Measurements from ENCODE around the gene TTF2.

DNA sequence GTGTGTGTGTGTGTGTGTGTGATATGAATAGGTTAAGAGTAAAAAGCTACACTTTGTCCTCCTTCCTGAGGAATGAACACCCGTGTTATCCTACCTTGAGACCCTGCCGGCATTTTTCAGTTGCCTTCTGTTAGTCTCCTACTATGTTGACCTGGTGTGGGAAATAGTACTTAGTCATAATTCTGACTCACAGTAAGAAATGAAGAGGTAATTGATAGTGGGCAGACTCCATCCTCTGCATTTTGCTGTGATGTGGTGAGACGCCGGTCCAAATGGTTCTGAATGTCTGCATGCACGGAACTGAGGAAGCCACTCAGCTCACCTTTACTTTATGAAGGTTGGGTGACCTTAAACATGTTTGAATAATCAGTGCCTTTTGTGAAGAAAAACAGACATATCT, 45.9 kb upstream of the TTF2 start:
- no peak for TF ChIP-seq EZH2phosphoT487 (conservative IDR thresholded peaks at IDR 0.05; ENCODE audit: low read length)
- TF ChIP-seq, protein P1, sequence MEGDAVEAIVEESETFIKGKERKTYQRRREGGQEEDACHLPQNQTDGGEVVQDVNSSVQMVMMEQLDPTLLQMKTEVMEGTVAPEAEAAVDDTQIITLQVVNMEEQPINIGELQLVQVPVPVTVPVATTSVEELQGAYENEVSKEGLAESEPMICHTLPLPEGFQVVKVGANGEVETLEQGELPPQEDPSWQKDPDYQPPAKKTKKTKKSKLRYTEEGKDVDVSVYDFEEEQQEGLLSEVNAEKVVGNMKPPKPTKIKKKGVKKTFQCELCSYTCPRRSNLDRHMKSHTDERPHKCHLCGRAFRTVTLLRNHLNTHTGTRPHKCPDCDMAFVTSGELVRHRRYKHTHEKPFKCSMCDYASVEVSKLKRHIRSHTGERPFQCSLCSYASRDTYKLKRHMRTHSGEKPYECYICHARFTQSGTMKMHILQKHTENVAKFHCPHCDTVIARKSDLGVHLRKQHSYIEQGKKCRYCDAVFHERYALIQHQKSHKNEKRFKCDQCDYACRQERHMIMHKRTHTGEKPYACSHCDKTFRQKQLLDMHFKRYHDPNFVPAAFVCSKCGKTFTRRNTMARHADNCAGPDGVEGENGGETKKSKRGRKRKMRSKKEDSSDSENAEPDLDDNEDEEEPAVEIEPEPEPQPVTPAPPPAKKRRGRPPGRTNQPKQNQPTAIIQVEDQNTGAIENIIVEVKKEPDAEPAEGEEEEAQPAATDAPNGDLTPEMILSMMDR (IDR thresholded peaks at IDR 0.05; ENCODE audit: insufficient read depth, low read length, poor library complexity, severe bottlenecking): no peak
